22Rv1 (cell line): ENCODE results near the gene TMC6.

ENCODE experiments used
- H3K27ac ChIP-seq: fragments of 450-650 bp; 2 replicates; pipeline ENCODE4 v1.5.1; 2017
- CTCF ChIP-seq: fragments of 450-650 bp; IDR thresholded peaks from 2 replicates; pipeline ENCODE4 v1.5.1; 2017; ENCODE audit warnings: mild to moderate bottlenecking
- ZFX ChIP-seq: fragments of 450-650 bp; IDR thresholded peaks from 2 replicates; pipeline ENCODE4 v1.6.1; 2017; ENCODE audit warnings: antibody characterized with exemption, borderline replicate concordance

TMC6 gene

GRCh38 chr17:78147315-78147998 is 18.9 kb upstream of the TMC6 start:
- no peak for TF ChIP-seq CTCF
- TF ChIP-seq ZFX, result no peak
- H3K27ac ChIP-seq, result no peak overlapping the region

- H3K27ac ChIP-seq, result no peak overlapping the region
- TF ChIP-seq CTCF (no peak), ZFX (no peak)
Observed at GRCh38 chr17:78146881-78147280, 18.3 kb upstream of the TMC6 start.

GRCh38 chr17:78146471-78146869 is 17.9 kb upstream of the TMC6 start:
- no peak overlapping the region for H3K27ac ChIP-seq
- TF ChIP-seq ZFX (no peak), CTCF (no peak)

GRCh38 chr17:78144736-78145641 is 16.4 kb upstream of the TMC6 start:
- no peak overlapping the region for H3K27ac ChIP-seq
- TF ChIP-seq ZFX (no peak), CTCF (no peak)

- TF ChIP-seq CTCF, result no peak
- no peak for TF ChIP-seq ZFX
- H3K27ac ChIP-seq, result no peak overlapping the region
Observed at GRCh38 chr17:78144147-78144719, 15.7 kb upstream of the TMC6 start.

- no peak overlapping the region for H3K27ac ChIP-seq
Observed at GRCh38 chr17:78143214-78144146, 14.9 kb upstream of the TMC6 start.

More at GRCh38 chr17:78143214-78144146, 14.9 kb upstream of the TMC6 start:
- TF ChIP-seq CTCF (no peak), ZFX (no peak)
